ENCODE results near the gene PTGFRN. TPM values are rescaled to one million over a fixed set of nuclear protein-coding genes. Genes with fewer than 3 reads are reported as not detected.
"Not testable (repeated sequence)": the region's sequence is repeated elsewhere in the genome, so short reads cannot be mapped to it uniquely, and the experiment has no call there.

PTGFRN gene
- total RNA-seq, 1 experiment from 2014 or later = 38.7 TPM

DNA sequence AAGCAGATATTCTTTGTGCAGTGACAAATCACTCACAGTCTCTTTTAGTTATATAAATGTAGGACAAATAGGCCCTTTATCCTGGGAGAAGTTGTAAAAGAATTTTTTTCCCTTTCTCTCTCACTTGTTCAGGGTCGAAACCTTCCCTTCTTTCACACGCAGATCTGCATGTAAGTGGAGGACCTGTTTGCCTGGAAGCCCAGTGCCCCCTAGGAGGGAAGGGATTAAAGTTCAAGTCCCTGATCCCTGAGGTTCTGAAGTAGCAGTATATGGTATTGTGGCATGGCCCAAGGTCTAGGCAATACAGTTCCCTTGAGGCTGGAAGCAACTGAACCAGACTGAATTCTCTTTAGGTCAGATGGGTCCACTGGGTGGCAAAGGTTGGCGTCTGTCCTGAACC is 48.6 kb upstream of the PTGFRN start (continued):
- no peak for TF ChIP-seq E2F1 (CRISPR knock-in tag; IDR thresholded peaks at IDR 0.05)

DNA sequence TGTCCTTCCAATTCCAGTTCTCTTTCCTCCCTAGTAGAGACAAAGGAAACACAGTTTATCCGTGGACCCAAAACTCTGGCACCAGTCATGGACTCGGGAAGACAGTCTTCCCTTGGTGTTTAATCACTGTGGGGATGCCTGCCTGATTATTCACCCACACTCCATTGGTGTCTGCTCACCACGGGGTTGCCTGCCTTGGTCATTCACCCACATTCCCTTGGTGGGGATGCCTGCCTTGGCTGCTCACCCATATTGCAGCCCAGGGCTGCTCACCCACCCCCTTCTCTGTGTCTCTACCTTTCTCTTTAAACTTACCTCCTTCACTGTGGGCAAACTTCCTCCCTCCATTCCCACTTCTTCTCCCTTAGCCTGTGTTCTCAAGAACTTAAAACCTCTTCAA is 46.7 kb upstream of the PTGFRN start:
- H3K9me3 Mint-ChIP-seq; ATAC-seq; H3K27me3 Mint-ChIP-seq (ENCODE audit: low read depth); H3K36me3 Mint-ChIP-seq; H3K27ac Mint-ChIP-seq; H3K4me3 Mint-ChIP-seq; DNase-seq (ENCODE audit: low spot score); CTCF ChIA-PET; POLR2A ChIA-PET: not testable (repeated sequence)
- H3K4me1 Mint-ChIP-seq = peaks cover 22% of the 10 kb centered on the region

GRCh38 chr1:116866478-116866877 is 43.2 kb upstream of the PTGFRN start:
- POLR2A ChIA-PET; DNase-seq (ENCODE audit: low spot score); CTCF ChIA-PET; H3K27me3 Mint-ChIP-seq (ENCODE audit: low read depth); H3K4me3 Mint-ChIP-seq; H3K27ac Mint-ChIP-seq; ATAC-seq; H3K4me1 Mint-ChIP-seq; H3K36me3 Mint-ChIP-seq; H3K9me3 Mint-ChIP-seq: not testable (repeated sequence)

GRCh38 chr1:116868385-116868784 is 41.3 kb upstream of the PTGFRN start:
- ATAC-seq (no peak), DNase-seq (ENCODE audit: low spot score) (no peak)
- Mint-ChIP-seq H3K4me1 (no peaks in the 10 kb centered on the region; the same call in 1 of the 2 replicates), H3K27me3 (ENCODE audit: low read depth) (no peaks in the 10 kb centered on the region), H3K36me3 (no peaks in the 10 kb centered on the region), H3K4me3 (no peak overlapping the region), H3K27ac (no peak overlapping the region), H3K9me3 (peaks cover 3% of the 10 kb centered on the region; the same call in 1 of the 2 replicates)
- no peak for TF ChIP-seq ZNF263 (CRISPR knock-in tag; IDR thresholded peaks at IDR 0.05; ENCODE audit: low read depth)
- TF ChIP-seq GTF2I (CRISPR knock-in tag; conservative IDR thresholded peaks at IDR 0.05) = no peak
- no peak for TF ChIP-seq NFATC4 (CRISPR knock-in tag; IDR thresholded peaks at IDR 0.05)
- no peak for TF ChIP-seq SOX15 (CRISPR knock-in tag; IDR thresholded peaks at IDR 0.05)
- TF ChIP-seq, protein P1, sequence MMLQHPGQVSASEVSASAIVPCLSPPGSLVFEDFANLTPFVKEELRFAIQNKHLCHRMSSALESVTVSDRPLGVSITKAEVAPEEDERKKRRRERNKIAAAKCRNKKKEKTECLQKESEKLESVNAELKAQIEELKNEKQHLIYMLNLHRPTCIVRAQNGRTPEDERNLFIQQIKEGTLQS (CRISPR knock-in tag; conservative IDR thresholded peaks at IDR 0.05) = no peak
- TF ChIP-seq KAT7 (CRISPR knock-in tag; IDR thresholded peaks at IDR 0.05; ENCODE audit: borderline replicate concordance) = no peak
- ChIA-PET POLR2A (interaction anchor here (0.6 to 1.4 kb wide), 2 partner anchors 12 to 87 kb away, joined by 3 to 4 read pairs; no protein-coding TSS in a partner anchor), CTCF (no interaction called here)

- peaks cover 3% of the 10 kb centered on the region; the same call in 1 of the 2 replicates for H3K9me3 Mint-ChIP-seq
- H3K27me3 Mint-ChIP-seq (ENCODE audit: low read depth) = no peaks in the 10 kb centered on the region
- ChIA-PET POLR2A (interaction anchor here (1.4 kb wide), 1 partner anchor 13 kb away, joined by 3 read pairs; no protein-coding TSS in a partner anchor), CTCF (no interaction called here)
- peaks cover 2% of the 10 kb centered on the region; the same call in 1 of the 2 replicates for H3K4me1 Mint-ChIP-seq
- no peaks in the 10 kb centered on the region for H3K36me3 Mint-ChIP-seq
- no peak for TF ChIP-seq E2F1 (CRISPR knock-in tag; IDR thresholded peaks at IDR 0.05)
- ATAC-seq = no peak
- no peak overlapping the region for H3K27ac Mint-ChIP-seq
- no peak overlapping the region for H3K4me3 Mint-ChIP-seq
- no peak for DNase-seq (ENCODE audit: low spot score)
Measured at GRCh38 chr1:116869611-116870010, 40.1 kb upstream of the PTGFRN start.

DNA sequence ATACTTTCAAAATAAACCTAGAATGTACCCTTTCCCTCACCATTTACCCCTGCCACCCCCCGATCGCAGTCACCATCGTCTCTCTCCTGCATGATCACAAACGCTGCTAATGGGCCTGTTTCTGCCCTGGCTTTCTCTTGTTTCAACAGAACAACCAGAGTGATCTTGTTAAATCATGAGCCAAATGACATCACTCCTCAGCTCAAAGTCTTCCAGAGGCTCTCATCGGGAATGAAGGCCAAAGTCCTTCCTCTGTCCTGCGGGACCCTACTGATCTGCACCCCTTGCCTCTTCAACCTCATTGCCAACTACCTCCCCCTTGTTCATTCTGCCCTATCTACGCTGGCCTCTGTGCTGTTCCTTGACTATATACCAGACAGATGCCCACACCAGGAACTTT is 39.4 kb upstream of the PTGFRN start:
- H3K9me3 Mint-ChIP-seq = peaks cover 3% of the 10 kb centered on the region; the same call in 1 of the 2 replicates
- no peak overlapping the region for H3K27ac Mint-ChIP-seq
- ATAC-seq = no peak
- POLR2A ChIA-PET = no interaction called here
- H3K4me1 Mint-ChIP-seq = peaks cover 7% of the 10 kb centered on the region
- no peaks in the 10 kb centered on the region for H3K27me3 Mint-ChIP-seq (ENCODE audit: low read depth)
- CTCF ChIA-PET = no interaction called here
- no peak for DNase-seq (ENCODE audit: low spot score)
- H3K4me3 Mint-ChIP-seq = no peak overlapping the region
- no peaks in the 10 kb centered on the region for H3K36me3 Mint-ChIP-seq
- TF ChIP-seq ZNF396 (CRISPR knock-in tag; IDR thresholded peaks at IDR 0.05; ENCODE audit: borderline replicate concordance) = no peak
- no peak for TF ChIP-seq KAT7 (CRISPR knock-in tag; IDR thresholded peaks at IDR 0.05; ENCODE audit: borderline replicate concordance)
- no peak for TF ChIP-seq JAZF1 (CRISPR knock-in tag; IDR thresholded peaks at IDR 0.05)
- TF ChIP-seq GRHL2 (CRISPR knock-in tag; IDR thresholded peaks at IDR 0.05; ENCODE audit: insufficient replicate concordance, severe bottlenecking) = no peak
- no peak for TF ChIP-seq SP1 (CRISPR knock-in tag; conservative IDR thresholded peaks at IDR 0.05)
- TF ChIP-seq ZBTB43 (CRISPR knock-in tag; IDR thresholded peaks at IDR 0.05) = no peak
- TF ChIP-seq, protein P2, sequence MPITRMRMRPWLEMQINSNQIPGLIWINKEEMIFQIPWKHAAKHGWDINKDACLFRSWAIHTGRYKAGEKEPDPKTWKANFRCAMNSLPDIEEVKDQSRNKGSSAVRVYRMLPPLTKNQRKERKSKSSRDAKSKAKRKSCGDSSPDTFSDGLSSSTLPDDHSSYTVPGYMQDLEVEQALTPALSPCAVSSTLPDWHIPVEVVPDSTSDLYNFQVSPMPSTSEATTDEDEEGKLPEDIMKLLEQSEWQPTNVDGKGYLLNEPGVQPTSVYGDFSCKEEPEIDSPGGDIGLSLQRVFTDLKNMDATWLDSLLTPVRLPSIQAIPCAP (CRISPR knock-in tag; IDR thresholded peaks at IDR 0.05) = no peak
- TF ChIP-seq, protein P3, sequence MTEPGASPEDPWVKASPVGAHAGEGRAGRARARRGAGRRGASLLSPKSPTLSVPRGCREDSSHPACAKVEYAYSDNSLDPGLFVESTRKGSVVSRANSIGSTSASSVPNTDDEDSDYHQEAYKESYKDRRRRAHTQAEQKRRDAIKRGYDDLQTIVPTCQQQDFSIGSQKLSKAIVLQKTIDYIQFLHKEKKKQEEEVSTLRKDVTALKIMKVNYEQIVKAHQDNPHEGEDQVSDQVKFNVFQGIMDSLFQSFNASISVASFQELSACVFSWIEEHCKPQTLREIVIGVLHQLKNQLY (CRISPR knock-in tag; IDR thresholded peaks at IDR 0.05) = no peak
- TF ChIP-seq ATF1 (CRISPR knock-in tag; IDR thresholded peaks at IDR 0.05) = no peak

All from WTC11 (cell line).